ENCODE data around the gene MAB21L4. TPM values are rescaled to one million over a fixed set of nuclear protein-coding genes. Genes with fewer than 3 reads are reported as not detected.
"Not testable (repeated sequence)": the region's sequence is repeated elsewhere in the genome, so short reads cannot be mapped to it uniquely, and the experiment has no call there.

MAB21L4 gene
- polyA plus RNA-seq, 6 donors from 2014 or later: not detected

- Mint-ChIP-seq H3K27ac (no peak overlapping the region), H3K27me3 (peaks cover 2 to 25% (median 21%) of the 10 kb centered on the region in 3 donors), H3K4me1 (peaks cover 0 to 1% (median 0%) of the 10 kb centered on the region in 3 donors), H3K36me3 (peaks cover 0 to 8% of the 10 kb centered on the region in 2 donors), H3K9me3 (peaks cover 2 to 18% (median 11%) of the 10 kb centered on the region in 7 donors), H3K4me3 (no peak overlapping the region)
- DNase-seq: no peak
- ATAC-seq (ENCODE audit: low read depth in 2 of 2): no peak
These were observed 43.2 kb downstream of the MAB21L4 start for GRCh38 chr2:240852671-240853314.

GRCh38 chr2:240851078-240851991 lies 44.6 kb downstream of the MAB21L4 start:
- peak; percentile 62 for DNase-seq
- no peak overlapping the region for H3K4me3 Mint-ChIP-seq
- peaks cover 4 to 25% (median 21%) of the 10 kb centered on the region in 3 donors for H3K27me3 Mint-ChIP-seq
- peaks cover 4 to 19% (median 11%) of the 10 kb centered on the region in 7 donors for H3K9me3 Mint-ChIP-seq
- peak; percentile 89 to 90 for ATAC-seq (ENCODE audit: low read depth in 2 of 2)
- H3K27ac Mint-ChIP-seq: no peak overlapping the region
- H3K36me3 Mint-ChIP-seq: peaks cover 0 to 8% of the 10 kb centered on the region in 2 donors
- peaks cover 0 to 3% (median 0%) of the 10 kb centered on the region in 3 donors for H3K4me1 Mint-ChIP-seq

DNA sequence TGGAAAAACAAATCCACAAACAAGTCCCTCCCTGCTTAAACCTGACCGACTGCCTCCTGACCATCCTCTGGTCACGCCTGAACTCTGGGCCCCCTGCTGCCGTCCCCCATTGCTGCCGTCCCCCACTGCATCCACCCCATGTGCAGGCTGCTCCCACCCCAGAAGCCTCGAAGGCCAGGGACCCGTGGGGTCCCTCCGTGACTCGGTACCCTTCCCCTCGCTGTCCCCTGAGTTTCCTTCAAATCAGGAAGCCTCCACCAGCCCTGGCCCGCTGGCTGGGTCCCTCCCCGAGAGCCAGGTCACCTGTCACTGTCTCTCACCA lies 45.2 kb downstream of the MAB21L4 start:
- peaks cover 0 to 8% of the 10 kb centered on the region in 2 donors for H3K36me3 Mint-ChIP-seq
- H3K9me3 Mint-ChIP-seq: peaks cover 4 to 19% (median 11%) of the 10 kb centered on the region in 7 donors
- no peak overlapping the region for H3K27ac Mint-ChIP-seq
- DNase-seq (no peak), ATAC-seq (ENCODE audit: low read depth in 2 of 2) (no peak)
- H3K4me1 Mint-ChIP-seq: peaks cover 0 to 3% (median 0%) of the 10 kb centered on the region in 3 donors
- H3K27me3 Mint-ChIP-seq: peaks cover 4 to 25% (median 23%) of the 10 kb centered on the region in 3 donors
- no peak overlapping the region for H3K4me3 Mint-ChIP-seq

GRCh38 chr2:240850026-240850425 lies 45.9 kb downstream of the MAB21L4 start:
- DNase-seq: no peak
- Mint-ChIP-seq H3K9me3 (peaks cover 4 to 20% (median 11%) of the 10 kb centered on the region in 7 donors), H3K27ac (no peak overlapping the region), H3K4me3 (no peak overlapping the region), H3K36me3 (peaks cover 0 to 8% of the 10 kb centered on the region in 2 donors), H3K27me3 (peaks cover 4 to 30% (median 26%) of the 10 kb centered on the region in 3 donors), H3K4me1 (peaks cover 0 to 3% (median 0%) of the 10 kb centered on the region in 3 donors)
- ATAC-seq (ENCODE audit: low read depth in 2 of 2): no peak

DNA sequence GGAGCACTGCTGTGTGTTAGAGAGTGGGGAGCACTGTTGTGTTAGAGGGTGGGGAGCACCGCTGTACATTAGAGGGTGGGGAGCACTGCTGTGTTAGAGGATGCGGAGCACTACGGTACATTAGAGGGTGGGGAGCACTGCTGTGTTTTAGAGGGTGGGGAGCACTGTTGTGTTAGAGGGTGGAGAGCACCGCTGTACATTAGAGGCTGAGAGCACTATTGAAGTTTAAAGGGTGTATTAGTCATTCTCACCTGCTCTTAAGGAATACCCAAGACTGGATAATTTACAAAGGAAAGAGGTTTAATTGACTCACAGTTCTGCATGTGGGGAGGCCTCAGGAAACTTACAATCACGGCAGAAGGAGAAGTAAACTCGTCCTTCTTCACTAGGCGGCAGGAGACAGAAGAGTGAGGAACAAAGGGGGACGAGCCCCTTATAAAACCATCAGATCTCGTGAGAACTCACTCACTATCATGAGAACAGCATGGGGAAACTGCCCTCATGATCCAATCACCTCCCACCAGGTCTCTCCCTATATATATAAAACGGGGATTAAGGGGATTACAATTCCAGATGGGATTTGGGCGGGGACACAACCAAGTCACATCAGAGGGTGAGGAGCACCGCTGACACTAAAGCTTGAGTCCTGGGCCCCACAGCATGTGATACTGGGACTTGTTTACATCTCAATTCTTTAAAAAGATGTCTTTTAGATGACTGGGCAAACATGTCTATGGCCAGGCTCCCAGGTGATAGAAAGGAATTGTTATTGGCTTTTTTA lies 46.9 kb downstream of the MAB21L4 start:
- peak overlapping the region in 2 of 6 donors; percentile 9 to 61 for H3K27ac Mint-ChIP-seq
- H3K4me1 Mint-ChIP-seq: peaks cover 0 to 3% (median 0%) of the 10 kb centered on the region in 3 donors
- ATAC-seq (ENCODE audit: low read depth in 2 of 2) (no peak), DNase-seq (no peak)
- peaks cover 7 to 39% (median 28%) of the 10 kb centered on the region in 3 donors for H3K27me3 Mint-ChIP-seq
- no peak overlapping the region for H3K4me3 Mint-ChIP-seq
- peaks cover 1 to 17% (median 7%) of the 10 kb centered on the region in 7 donors for H3K9me3 Mint-ChIP-seq
- H3K36me3 Mint-ChIP-seq: peaks cover 0 to 3% of the 10 kb centered on the region in 2 donors

DNA sequence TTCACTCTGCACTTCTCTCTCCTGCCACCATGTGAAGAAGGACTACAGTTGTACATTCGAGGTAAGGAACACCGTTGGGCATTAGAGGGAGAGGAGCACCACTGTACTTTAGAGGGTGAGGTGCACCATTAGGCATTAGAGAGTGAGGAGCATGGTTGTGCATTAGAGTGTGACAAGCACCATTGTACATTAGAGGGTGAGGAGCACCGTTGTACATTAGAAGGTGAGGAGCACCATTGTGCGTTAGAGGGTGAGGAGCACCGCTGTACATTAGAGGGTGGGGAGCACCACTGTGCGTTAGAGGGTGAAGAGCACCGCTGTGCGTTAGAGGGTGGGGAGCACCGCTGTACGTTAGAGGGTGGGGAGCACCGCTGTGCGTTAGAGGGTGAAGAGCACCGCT lies 48.1 kb downstream of the MAB21L4 start:
- H3K27ac Mint-ChIP-seq: peak overlapping the region in 1 of 6 donors; percentile 16
- peaks cover 8 to 47% (median 35%) of the 10 kb centered on the region in 3 donors for H3K27me3 Mint-ChIP-seq
- ATAC-seq (ENCODE audit: low read depth in 2 of 2) (no peak), DNase-seq (no peak)
- peaks cover 0 to 3% (median 0%) of the 10 kb centered on the region in 3 donors for H3K4me1 Mint-ChIP-seq
- H3K9me3 Mint-ChIP-seq: peaks cover 0 to 10% (median 4%) of the 10 kb centered on the region in 7 donors
- peak overlapping the region in 1 of 8 donors; percentile 49 for H3K4me3 Mint-ChIP-seq
- H3K36me3 Mint-ChIP-seq: no peaks in the 10 kb centered on the region

DNA sequence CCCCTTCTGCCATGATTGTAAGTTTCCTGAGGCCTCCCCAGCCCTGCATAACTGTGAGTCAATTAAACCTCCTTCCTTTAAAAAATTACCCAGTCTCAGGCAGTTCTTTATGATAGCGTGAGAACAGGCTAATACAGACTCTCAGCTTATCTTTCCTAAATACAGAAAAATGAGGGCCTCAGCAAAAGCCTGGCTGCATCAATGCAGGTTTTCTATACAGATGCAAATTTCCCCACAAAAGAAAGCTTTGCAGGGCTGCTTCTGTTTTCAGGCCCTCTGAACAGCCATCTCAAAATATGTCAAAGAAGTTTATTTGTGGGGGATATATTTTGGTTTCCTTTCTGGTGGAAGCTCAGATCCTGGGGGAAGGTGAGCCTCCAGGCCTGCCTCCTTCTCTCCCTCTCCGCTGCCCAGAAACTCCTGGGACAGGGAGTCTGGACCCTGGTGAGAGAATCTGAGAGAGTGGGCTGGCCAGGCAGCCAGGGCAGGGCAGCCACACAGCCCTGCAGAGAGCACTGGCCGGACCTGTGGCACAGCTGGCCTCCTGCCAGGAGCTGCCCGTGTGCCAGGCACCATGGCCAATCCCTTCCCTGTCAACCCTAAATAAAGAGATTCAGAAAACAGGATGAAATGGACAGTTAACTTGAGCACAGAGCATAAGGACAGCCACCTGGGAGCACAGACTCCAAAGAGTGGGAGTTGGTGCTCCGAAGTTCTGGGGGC lies 48.9 kb downstream of the MAB21L4 start:
- H3K4me3 Mint-ChIP-seq: no peak overlapping the region
- no peak overlapping the region for H3K27ac Mint-ChIP-seq
- peaks cover 8 to 48% (median 34%) of the 10 kb centered on the region in 3 donors for H3K27me3 Mint-ChIP-seq
- peaks cover 0 to 10% (median 4%) of the 10 kb centered on the region in 7 donors for H3K9me3 Mint-ChIP-seq
- peaks cover 0 to 3% (median 0%) of the 10 kb centered on the region in 3 donors for H3K4me1 Mint-ChIP-seq
- no peak for ATAC-seq (ENCODE audit: low read depth in 2 of 2)
- no peaks in the 10 kb centered on the region for H3K36me3 Mint-ChIP-seq
- no peak for DNase-seq

GRCh38 chr2:240846309-240846708 lies 49.6 kb downstream of the MAB21L4 start:
- H3K27me3 Mint-ChIP-seq: peaks cover 8 to 47% (median 32%) of the 10 kb centered on the region in 3 donors
- H3K4me1 Mint-ChIP-seq; H3K36me3 Mint-ChIP-seq; ATAC-seq (ENCODE audit: low read depth in 2 of 2); H3K4me3 Mint-ChIP-seq; DNase-seq: not testable (repeated sequence)
- H3K27ac Mint-ChIP-seq: peak overlapping the region in 1 of 6 donors; percentile 21
- peaks cover 0 to 10% (median 4%) of the 10 kb centered on the region in 7 donors for H3K9me3 Mint-ChIP-seq

GRCh38 chr2:240840435-240841060 lies 55.4 kb downstream of the MAB21L4 start:
- Mint-ChIP-seq H3K9me3 (peaks cover 0 to 8% (median 2%) of the 10 kb centered on the region in 7 donors), H3K36me3 (no peaks in the 10 kb centered on the region), H3K4me1 (no peaks in the 10 kb centered on the region), H3K27ac (no peak overlapping the region), H3K4me3 (no peak overlapping the region), H3K27me3 (peaks cover 18 to 51% (median 45%) of the 10 kb centered on the region in 3 donors)
- ATAC-seq (ENCODE audit: low read depth in 2 of 2) (no peak), DNase-seq (no peak)

- Mint-ChIP-seq H3K27ac (no peak overlapping the region), H3K36me3 (no peaks in the 10 kb centered on the region), H3K9me3 (no peaks in the 10 kb centered on the region), H3K27me3 (peaks cover 18 to 55% (median 39%) of the 10 kb centered on the region in 3 donors), H3K4me1 (no peaks in the 10 kb centered on the region), H3K4me3 (no peak overlapping the region)
- DNase-seq (no peak), ATAC-seq (ENCODE audit: low read depth in 2 of 2) (no peak)
These were observed 56.5 kb downstream of the MAB21L4 start for GRCh38 chr2:240839152-240840143.

- no peaks in the 10 kb centered on the region for H3K9me3 Mint-ChIP-seq
- no peak overlapping the region for H3K27ac Mint-ChIP-seq
- ATAC-seq (ENCODE audit: low read depth in 2 of 2): no peak
- H3K36me3 Mint-ChIP-seq: no peaks in the 10 kb centered on the region
- no peak overlapping the region for H3K4me3 Mint-ChIP-seq
- peaks cover 14 to 49% (median 26%) of the 10 kb centered on the region in 3 donors for H3K27me3 Mint-ChIP-seq
- no peak for DNase-seq
- H3K4me1 Mint-ChIP-seq: no peaks in the 10 kb centered on the region
These were observed 58.3 kb downstream of the MAB21L4 start for GRCh38 chr2:240837621-240838020.
